Measurements from ENCODE around the gene SKOR1.

Gene SKOR1

DNA sequence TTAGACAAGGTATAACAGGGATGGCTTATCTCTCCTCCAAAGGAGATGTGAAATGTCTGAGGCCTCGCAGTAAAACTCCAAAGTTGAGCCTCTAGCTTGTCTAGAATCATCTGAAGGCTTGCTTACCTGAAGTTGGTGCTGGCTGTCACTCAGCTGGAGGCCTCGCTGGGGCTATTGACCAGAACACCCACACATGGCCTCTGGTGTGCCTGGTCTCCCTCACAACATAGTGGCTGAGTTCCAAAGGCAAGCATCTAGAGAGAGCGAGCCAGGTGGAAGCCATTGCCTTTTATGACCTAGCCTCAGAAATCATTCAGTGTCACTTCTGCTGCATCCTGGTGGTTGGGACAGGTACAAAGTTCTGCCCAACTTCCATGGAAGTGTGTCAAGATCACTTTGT lies 31.9 kb downstream of the SKOR1 start:
- Histone ChIP-seq H3K9ac (ENCODE audit: low read depth, low read length) (no peak overlapping the region), H3K4me1 (ENCODE audit: insufficient read depth, low read length) (peaks cover 24% of the 10 kb centered on the region), H3K9me3 (ENCODE audit: control insufficient read depth, insufficient read depth, low read length) (no peaks in the 10 kb centered on the region)

DNA sequence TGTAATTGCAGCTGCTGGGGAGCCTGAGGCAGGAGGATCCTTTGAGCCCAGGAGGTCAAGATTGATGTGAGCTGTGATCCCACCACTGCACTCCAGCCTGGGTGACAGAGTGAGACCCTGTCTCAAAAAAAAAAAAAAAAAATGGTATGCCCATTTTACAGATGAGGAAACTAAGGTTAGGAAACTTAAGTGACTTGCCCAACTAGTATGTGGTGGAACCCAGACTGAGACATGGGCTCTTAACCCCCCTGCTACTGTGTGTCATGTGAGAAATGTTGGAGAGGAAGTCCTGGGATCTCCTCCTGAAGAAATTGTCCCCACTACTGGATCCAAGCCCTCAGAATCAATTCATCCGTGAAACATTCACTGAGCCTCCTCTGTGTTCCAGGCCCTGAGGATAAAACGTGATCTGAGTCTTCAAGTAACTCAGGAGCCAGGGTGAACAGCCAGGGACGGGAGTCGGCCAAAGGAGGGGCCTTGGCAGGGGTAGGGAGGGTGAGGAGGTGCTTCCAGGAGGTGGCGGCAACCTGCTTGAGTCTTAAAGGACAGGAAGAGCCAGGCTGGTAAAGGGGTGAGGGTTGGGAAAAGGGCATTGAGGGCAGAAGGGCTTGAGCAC lies 34.1 kb downstream of the SKOR1 start:
- H3K9ac ChIP-seq (ENCODE audit: low read depth, low read length): no peak overlapping the region
- H3K36me3 ChIP-seq (ENCODE audit: insufficient read depth, low read length): no peaks in the 10 kb centered on the region
- peaks cover 7% of the 10 kb centered on the region for H3K4me1 ChIP-seq (ENCODE audit: insufficient read depth, low read length)
- H3K9me3 ChIP-seq (ENCODE audit: control insufficient read depth, insufficient read depth, low read length): no peaks in the 10 kb centered on the region

More for the DNA sequence above, 31.9 kb downstream of the SKOR1 start:
- H3K36me3 ChIP-seq (ENCODE audit: insufficient read depth, low read length): no peaks in the 10 kb centered on the region

DNA sequence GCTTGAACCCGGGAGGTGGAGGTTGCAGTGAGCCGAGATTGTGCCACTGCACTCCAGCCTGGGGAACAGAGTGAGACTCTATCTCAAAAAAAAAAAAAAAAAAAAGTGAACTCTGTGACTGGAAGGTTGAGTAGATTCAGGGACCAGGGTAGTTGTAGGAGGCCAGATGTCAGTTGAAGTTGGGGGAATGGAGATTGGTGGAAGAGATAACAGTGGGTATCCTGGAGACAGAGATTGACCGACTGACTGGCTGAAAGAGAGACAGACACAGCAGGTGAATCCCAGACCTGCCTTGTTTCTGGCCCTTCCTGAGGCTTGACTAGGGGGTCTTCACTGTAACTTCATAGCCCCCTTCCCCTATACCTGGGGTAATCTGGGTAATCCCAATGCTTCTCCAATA lies 36.7 kb downstream of the SKOR1 start:
- H3K36me3 ChIP-seq (ENCODE audit: insufficient read depth, low read length): no peaks in the 10 kb centered on the region
- 0 out of 2 replicates have a peak, but pooled peaks cover 5% of the 10 kb centered on the region for H3K4me1 ChIP-seq (ENCODE audit: insufficient read depth, low read length)
- no peak overlapping the region for H3K9ac ChIP-seq (ENCODE audit: low read depth, low read length)
- H3K9me3 ChIP-seq (ENCODE audit: control insufficient read depth, insufficient read depth, low read length): no peaks in the 10 kb centered on the region

DNA sequence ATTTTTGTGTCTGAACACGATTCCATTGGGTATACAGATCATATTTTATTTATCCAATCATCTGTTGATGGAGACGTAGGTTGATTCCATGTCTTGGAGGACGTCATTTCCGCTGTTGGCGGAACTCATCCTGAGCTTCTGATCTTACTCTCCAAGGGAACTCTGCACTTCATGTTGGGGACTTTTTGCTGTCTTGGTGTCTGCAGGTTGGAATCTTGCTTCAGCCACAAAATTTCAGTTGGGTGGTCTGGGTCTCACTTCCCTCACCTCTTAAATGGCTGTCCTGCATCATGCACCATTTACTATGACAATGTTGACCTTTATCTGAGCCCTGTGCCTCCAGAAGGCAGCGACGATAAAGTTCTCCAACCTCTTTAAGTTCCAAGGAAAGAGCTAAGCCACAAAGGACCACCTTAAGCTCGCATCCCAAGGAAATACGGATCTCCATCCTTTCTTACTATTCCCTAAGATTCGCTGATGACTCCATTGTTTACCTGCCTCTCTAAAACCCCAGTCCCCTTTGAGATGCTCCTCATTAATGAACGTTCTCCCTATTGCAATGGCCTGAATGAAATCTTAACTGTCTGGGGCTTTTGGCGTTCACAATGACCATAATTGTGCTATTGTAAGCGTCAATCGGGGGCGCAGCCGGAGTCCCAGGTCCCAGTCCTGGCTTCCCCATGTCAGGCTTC lies 37.6 kb downstream of the SKOR1 start:
- Histone ChIP-seq H3K36me3 (ENCODE audit: insufficient read depth, low read length) (no peaks in the 10 kb centered on the region), H3K9me3 (ENCODE audit: control insufficient read depth, insufficient read depth, low read length) (no peaks in the 10 kb centered on the region), H3K9ac (ENCODE audit: low read depth, low read length) (no peak overlapping the region), H3K4me1 (ENCODE audit: insufficient read depth, low read length) (no peaks in the 10 kb centered on the region)

DNA sequence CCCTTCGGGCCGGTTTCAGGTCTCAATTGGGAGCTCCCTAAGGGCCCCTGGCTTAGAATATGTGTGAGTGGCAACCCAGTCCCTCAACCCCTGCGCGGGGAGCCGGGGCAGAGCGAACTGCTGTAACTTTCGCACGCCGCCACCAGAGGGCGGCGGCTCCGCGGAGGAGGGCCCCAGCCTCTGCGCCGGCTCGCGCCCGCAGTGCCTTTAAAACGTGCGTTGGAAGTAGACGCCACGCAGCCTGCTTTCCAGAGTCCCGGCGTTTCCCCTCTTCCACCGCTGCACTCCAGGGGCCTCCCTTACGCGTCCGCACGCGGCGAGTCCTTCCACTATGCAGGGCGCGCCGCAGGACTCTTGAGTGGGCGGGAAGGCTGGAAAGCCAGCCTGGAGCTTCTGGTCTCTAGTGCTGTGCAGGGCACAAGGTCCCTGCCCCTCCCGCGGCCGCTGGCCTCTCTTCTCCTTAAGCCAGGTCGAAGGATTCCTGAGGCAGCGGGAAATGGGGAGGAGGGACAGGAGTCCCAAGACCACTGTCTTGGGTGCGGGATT lies 38.2 kb downstream of the SKOR1 start:
- H3K36me3 ChIP-seq (ENCODE audit: insufficient read depth, low read length): no peaks in the 10 kb centered on the region

DNA sequence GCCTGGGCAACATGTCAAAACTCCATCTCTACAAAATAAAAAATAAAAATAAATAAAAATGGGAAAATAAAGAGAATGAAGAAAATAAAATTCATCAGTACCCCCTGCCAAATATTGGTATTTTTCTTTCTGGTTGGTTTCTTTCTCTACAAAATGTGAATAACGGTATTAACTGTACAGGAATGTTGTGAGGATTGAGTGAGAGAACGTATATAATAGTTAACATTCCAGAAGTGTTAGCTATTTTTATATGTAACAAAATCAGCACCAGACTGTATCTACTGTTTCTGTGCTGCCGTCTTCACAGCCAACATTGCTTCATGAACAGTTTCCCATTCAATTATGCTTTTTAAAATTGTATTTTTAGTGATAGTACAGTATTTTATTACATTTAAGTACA lies 40.0 kb downstream of the SKOR1 start:
- Histone ChIP-seq H3K36me3 (ENCODE audit: insufficient read depth, low read length) (no peaks in the 10 kb centered on the region), H3K9ac (ENCODE audit: low read depth, low read length) (no peak overlapping the region), H3K9me3 (ENCODE audit: control insufficient read depth, insufficient read depth, low read length) (no peaks in the 10 kb centered on the region), H3K4me1 (ENCODE audit: insufficient read depth, low read length) (no peaks in the 10 kb centered on the region)

More for the DNA sequence above, 38.2 kb downstream of the SKOR1 start:
- Histone ChIP-seq H3K4me1 (ENCODE audit: insufficient read depth, low read length) (no peaks in the 10 kb centered on the region), H3K9me3 (ENCODE audit: control insufficient read depth, insufficient read depth, low read length) (no peaks in the 10 kb centered on the region), H3K9ac (ENCODE audit: low read depth, low read length) (peak overlapping the region; percentile 58)

DNA sequence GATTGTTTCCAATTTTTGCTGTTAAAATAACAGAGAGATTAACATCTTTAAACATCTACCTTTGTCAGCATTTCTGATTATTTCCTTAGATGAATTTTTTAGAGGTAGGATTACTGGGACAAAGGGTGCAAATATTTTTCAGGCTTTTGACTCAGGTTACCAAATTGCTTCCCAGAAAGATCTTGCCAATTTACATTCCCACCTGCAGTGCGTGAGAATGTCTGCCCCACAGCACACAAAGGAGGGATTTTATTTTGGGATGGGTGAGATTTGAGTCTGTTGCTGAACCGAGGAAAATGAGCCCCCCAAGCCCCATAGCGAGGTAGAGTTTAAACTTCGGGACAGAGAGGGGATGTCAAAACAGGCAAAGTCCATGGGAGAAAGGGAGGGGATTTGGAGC lies 40.5 kb downstream of the SKOR1 start:
- Histone ChIP-seq H3K9ac (ENCODE audit: low read depth, low read length) (no peak overlapping the region), H3K4me1 (ENCODE audit: insufficient read depth, low read length) (no peaks in the 10 kb centered on the region), H3K36me3 (ENCODE audit: insufficient read depth, low read length) (no peaks in the 10 kb centered on the region), H3K9me3 (ENCODE audit: control insufficient read depth, insufficient read depth, low read length) (no peaks in the 10 kb centered on the region)

DNA sequence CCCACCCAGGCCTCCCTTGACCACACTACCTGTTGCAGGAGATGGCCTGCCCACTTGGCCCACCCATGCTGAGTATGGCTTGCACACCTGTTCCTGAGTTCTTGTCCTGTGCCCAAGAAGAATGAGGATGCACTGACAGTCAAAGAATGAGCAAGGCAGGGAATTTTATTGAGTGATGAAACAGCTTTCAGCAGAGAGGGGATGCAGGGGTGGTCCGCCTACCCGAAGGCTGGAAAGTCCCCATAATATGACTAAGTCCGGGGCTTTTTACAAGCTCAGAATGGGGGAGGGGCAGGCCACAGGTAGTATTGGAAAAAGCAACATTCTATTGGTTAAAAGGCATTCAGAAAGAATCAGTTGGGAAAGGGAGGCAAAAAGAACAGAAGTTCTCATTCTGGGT lies 44.4 kb downstream of the SKOR1 start:
- Histone ChIP-seq H3K36me3 (ENCODE audit: insufficient read depth, low read length) (no peaks in the 10 kb centered on the region), H3K4me1 (ENCODE audit: insufficient read depth, low read length) (no peaks in the 10 kb centered on the region), H3K9me3 (ENCODE audit: control insufficient read depth, insufficient read depth, low read length) (no peaks in the 10 kb centered on the region), H3K9ac (ENCODE audit: low read depth, low read length) (no peak overlapping the region)

- no peaks in the 10 kb centered on the region for H3K9me3 ChIP-seq (ENCODE audit: control insufficient read depth, insufficient read depth, low read length)
These were observed 45.6 kb downstream of the SKOR1 start for GRCh38 chr15:67870868-67871408.

GRCh38 chr15:67873777-67874176 lies 48.5 kb downstream of the SKOR1 start:
- H3K4me1 ChIP-seq (ENCODE audit: insufficient read depth, low read length): no peaks in the 10 kb centered on the region
- H3K36me3 ChIP-seq (ENCODE audit: insufficient read depth, low read length): no peaks in the 10 kb centered on the region
- H3K9me3 ChIP-seq (ENCODE audit: control insufficient read depth, insufficient read depth, low read length): no peaks in the 10 kb centered on the region
- H3K9ac ChIP-seq (ENCODE audit: low read depth, low read length): no peak overlapping the region

More at GRCh38 chr15:67870868-67871408, 45.6 kb downstream of the SKOR1 start:
- Histone ChIP-seq H3K4me1 (ENCODE audit: insufficient read depth, low read length) (no peaks in the 10 kb centered on the region), H3K36me3 (ENCODE audit: insufficient read depth, low read length) (no peaks in the 10 kb centered on the region), H3K9ac (ENCODE audit: low read depth, low read length) (no peak overlapping the region)

GRCh38 chr15:67878712-67879206 lies 53.5 kb downstream of the SKOR1 start:
- Histone ChIP-seq H3K4me1 (ENCODE audit: insufficient read depth, low read length) (peaks cover 9% of the 10 kb centered on the region; the same call in 1 of the 2 replicates), H3K36me3 (ENCODE audit: insufficient read depth, low read length) (no peaks in the 10 kb centered on the region), H3K9me3 (ENCODE audit: control insufficient read depth, insufficient read depth, low read length) (no peaks in the 10 kb centered on the region), H3K9ac (ENCODE audit: low read depth, low read length) (no peak overlapping the region)

DNA sequence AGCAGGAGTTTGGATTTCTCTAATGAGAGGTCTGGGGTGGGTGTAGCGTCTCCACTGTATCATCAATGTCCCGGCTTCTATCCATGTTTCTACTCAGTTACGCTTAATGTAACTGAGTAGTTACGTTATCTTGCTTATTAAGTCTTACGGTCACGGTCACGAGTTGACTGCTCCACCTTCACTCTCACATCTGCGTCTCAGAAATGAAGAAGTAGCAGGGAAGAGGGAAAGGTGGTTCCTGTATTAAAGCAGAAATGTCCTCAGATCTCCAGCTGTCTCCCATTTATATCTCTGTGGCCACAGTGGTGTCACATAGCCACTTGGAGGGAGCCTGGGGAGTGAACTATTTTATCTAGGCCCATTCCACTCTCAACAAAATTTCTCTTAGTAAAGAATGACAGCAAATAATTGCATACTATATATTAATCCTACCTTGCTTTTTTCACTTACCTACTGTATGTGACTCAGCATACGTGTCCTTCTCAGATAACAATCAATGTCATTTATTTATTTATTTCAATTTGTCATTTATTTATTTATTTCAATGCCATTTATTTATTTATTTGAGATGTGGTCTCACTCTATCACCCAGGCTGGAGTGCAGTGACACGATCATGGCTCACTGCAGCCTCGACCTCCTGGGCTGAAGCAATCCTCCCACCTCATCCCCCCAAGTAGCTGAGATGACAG lies 54.3 kb downstream of the SKOR1 start:
- Histone ChIP-seq H3K9ac (ENCODE audit: low read depth, low read length) (no peak overlapping the region), H3K36me3 (ENCODE audit: insufficient read depth, low read length) (no peaks in the 10 kb centered on the region), H3K4me1 (ENCODE audit: insufficient read depth, low read length) (peaks cover 9% of the 10 kb centered on the region; the same call in 1 of the 2 replicates), H3K9me3 (ENCODE audit: control insufficient read depth, insufficient read depth, low read length) (no peaks in the 10 kb centered on the region)

DNA sequence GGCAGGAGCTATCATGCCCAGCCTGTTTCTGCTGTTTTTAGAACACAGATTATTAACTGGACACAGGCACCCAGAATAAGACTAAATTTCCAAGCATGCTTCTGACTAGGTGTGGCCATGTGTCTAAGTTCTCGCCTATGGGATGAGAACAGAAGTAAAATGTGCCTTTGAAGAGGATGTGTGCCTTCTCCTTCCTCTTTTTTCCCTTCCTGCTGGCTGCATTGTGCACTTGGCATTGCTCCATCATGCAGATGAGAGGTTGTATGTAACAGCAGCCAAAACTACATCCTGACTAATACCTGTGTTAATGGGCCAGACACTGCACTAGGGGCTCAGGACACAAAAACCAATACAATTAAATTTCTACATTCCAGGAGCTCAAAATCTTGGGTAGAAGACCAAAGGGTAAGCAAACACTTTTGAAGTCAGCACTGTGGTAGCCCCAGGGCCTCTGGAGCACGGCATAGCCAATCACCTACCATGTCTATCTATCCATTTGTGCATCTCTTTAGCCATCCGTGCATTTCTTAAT lies 55.4 kb downstream of the SKOR1 start:
- Histone ChIP-seq H3K36me3 (ENCODE audit: insufficient read depth, low read length) (no peaks in the 10 kb centered on the region), H3K9ac (ENCODE audit: low read depth, low read length) (no peak overlapping the region), H3K9me3 (ENCODE audit: control insufficient read depth, insufficient read depth, low read length) (no peaks in the 10 kb centered on the region), H3K4me1 (ENCODE audit: insufficient read depth, low read length) (peaks cover 13% of the 10 kb centered on the region)

Data from ES-I3 (cell line).